SK-N-MC (cell line): ENCODE data around the gene FBLN1.

Experiments used
- EZH2 ChIP-seq: fragments of 200-600 bp; sonication (generic); IDR thresholded peaks from one replicate; pipeline ENCODE4 v1.6.1; 2017; ENCODE audit warnings: antibody characterized with exemption
- FOXP2 ChIP-seq: optimal IDR thresholded peaks from 2 replicates; pipeline ENCODE3; 2011; ENCODE audit warnings: mild to moderate bottlenecking, moderate library complexity; ENCODE audit not compliant: insufficient read depth; ENCODE audit errors: extremely low read length, control extremely low read depth
- POLR2AphosphoS5 ChIP-seq: IDR thresholded peaks from 2 replicates; pipeline ENCODE4 v1.6.1; 2012; ENCODE audit warnings: mild to moderate bottlenecking, low read depth, low read length, borderline replicate concordance

DNA sequence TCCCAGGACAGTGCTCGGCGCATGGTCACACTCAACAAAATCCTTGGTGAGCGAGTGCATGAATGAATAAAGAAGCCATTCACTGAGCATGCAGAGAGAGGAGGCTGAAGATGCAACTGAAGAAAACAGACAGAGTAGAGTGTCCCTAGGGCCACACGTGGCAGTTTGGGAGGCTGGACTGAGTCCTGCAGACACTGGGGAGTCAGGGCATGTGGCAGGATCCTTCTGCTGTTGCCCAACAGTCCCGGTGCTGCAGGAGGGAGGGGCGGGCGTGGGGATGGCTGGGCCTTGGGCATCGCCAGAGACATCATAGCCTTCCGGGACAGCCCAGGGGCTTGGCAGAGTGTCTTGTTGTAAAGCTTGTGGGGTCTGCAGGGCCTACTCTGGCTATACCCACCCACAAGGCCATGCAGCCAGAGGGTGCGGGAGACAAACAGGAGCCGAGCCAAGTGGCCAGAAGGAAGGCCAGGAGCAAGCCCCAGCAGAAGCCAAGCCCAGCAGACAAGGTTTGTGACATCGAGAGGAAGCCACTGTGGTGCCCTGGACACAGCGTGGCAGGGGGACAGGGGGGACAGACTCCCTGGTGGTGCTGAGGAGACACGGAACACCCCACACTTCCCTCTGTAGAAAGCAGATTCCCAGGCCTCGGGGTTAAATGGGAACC lies 26.7 kb upstream of the FBLN1 start:
- TF ChIP-seq POLR2AphosphoS5 (no peak), EZH2 (no peak), FOXP2 (no peak)
